HEK293 (cell line): ENCODE results near the gene TUBGCP6.

Experiments
- BCL11B ChIP-seq: fragments of 450-650 bp; formaldehyde crosslinking; IDR thresholded peaks from 2 replicates; pipeline ENCODE4 v1.5.1; 2016; ENCODE audit warnings: low read depth, missing biosample characterization, missing genetic modification characterization
- FEZF1 ChIP-seq: fragments of 450-650 bp; formaldehyde crosslinking; IDR thresholded peaks from 2 replicates; pipeline ENCODE4 v1.5.1; 2016; ENCODE audit warnings: missing biosample characterization, missing genetic modification characterization
- GLI4 ChIP-seq: fragments of 450-650 bp; formaldehyde crosslinking; IDR thresholded peaks from 2 replicates; pipeline ENCODE4 v1.5.1; 2016; ENCODE audit warnings: missing biosample characterization, missing genetic modification characterization
- GLIS2 ChIP-seq: fragments of 450-650 bp; formaldehyde crosslinking; IDR thresholded peaks from 2 replicates; pipeline ENCODE4 v1.5.1; 2016; ENCODE audit warnings: missing biosample characterization, missing genetic modification characterization
- HOXC10 ChIP-seq: sonication (generic); formaldehyde crosslinking; IDR thresholded peaks from 2 replicates; pipeline ENCODE4 v1.8.1; 2023; ENCODE audit warnings: mild to moderate bottlenecking, missing genetic modification reagents
- MZF1 ChIP-seq: fragments of 450-650 bp; formaldehyde crosslinking; IDR thresholded peaks from 2 replicates; pipeline ENCODE4 v1.5.1; 2017; ENCODE audit warnings: missing biosample characterization, missing genetic modification characterization, borderline replicate concordance
- SETDB1 ChIP-seq: IDR thresholded peaks from one replicate; pipeline ENCODE4 v1.6.1; 2017; ENCODE audit warnings: mild to moderate bottlenecking, low read length, moderate library complexity, mixed read lengths; ENCODE audit not compliant: insufficient read length
- SP7 ChIP-seq: fragments of 450-650 bp; formaldehyde crosslinking; IDR thresholded peaks from 2 replicates; pipeline ENCODE4 v1.5.1; 2016; ENCODE audit warnings: missing biosample characterization, missing genetic modification characterization
- ZBTB7A ChIP-seq: fragments of 450-650 bp; formaldehyde crosslinking; IDR thresholded peaks from 2 replicates; pipeline ENCODE4 v1.5.1; 2016; ENCODE audit warnings: low read depth, missing biosample characterization, missing genetic modification characterization
- ZEB2 ChIP-seq: fragments of 450-650 bp; formaldehyde crosslinking; IDR thresholded peaks from 2 replicates; pipeline ENCODE4 v1.5.1; 2016; ENCODE audit warnings: missing biosample characterization, missing genetic modification characterization
- ZFHX2 ChIP-seq: fragments of 450-650 bp; formaldehyde crosslinking; conservative IDR thresholded peaks from 2 replicates; pipeline ENCODE4 v1.5.1; 2016; ENCODE audit warnings: missing biosample characterization, missing genetic modification characterization
- ZFP3 ChIP-seq: fragments of 450-650 bp; formaldehyde crosslinking; IDR thresholded peaks from 2 replicates; pipeline ENCODE4 v1.5.1; 2016; ENCODE audit warnings: low read depth, missing biosample characterization, missing genetic modification characterization
- ZFP69B ChIP-seq: fragments of 450-650 bp; formaldehyde crosslinking; IDR thresholded peaks from 2 replicates; pipeline ENCODE4 v1.5.1; 2016; ENCODE audit warnings: missing biosample characterization, missing genetic modification characterization
- ZNF114 ChIP-seq: fragments of 450-650 bp; formaldehyde crosslinking; IDR thresholded peaks from 2 replicates; pipeline ENCODE4 v1.5.0; 2017; ENCODE audit warnings: missing biosample characterization, missing genetic modification characterization
- ZNF157 ChIP-seq: fragments of 450-650 bp; formaldehyde crosslinking; IDR thresholded peaks from 2 replicates; pipeline ENCODE4 v1.5.1; 2016; ENCODE audit warnings: missing biosample characterization, missing genetic modification characterization
- ZNF18 ChIP-seq: fragments of 450-650 bp; formaldehyde crosslinking; IDR thresholded peaks from 2 replicates; pipeline ENCODE4 v1.5.1; 2016; ENCODE audit warnings: missing biosample characterization, missing genetic modification characterization
- ZNF2 ChIP-seq: fragments of 450-650 bp; formaldehyde crosslinking; IDR thresholded peaks from 2 replicates; pipeline ENCODE4 v1.5.1; 2016; ENCODE audit warnings: missing biosample characterization, missing genetic modification characterization
- ZNF202 ChIP-seq: fragments of 450-650 bp; formaldehyde crosslinking; IDR thresholded peaks from 2 replicates; pipeline ENCODE4 v1.5.1; 2016; ENCODE audit warnings: missing biosample characterization, missing genetic modification characterization, borderline replicate concordance
- ZNF223 ChIP-seq: fragments of 450-650 bp; formaldehyde crosslinking; IDR thresholded peaks from 2 replicates; pipeline ENCODE4 v1.5.1; 2016; ENCODE audit warnings: missing biosample characterization, missing genetic modification characterization
- ZNF280D ChIP-seq: fragments of 450-650 bp; formaldehyde crosslinking; IDR thresholded peaks from 2 replicates; pipeline ENCODE4 v1.5.1; 2016; ENCODE audit warnings: missing biosample characterization, missing genetic modification characterization
- ZNF311 ChIP-seq: fragments of 450-650 bp; formaldehyde crosslinking; IDR thresholded peaks from 2 replicates; pipeline ENCODE4 v1.5.1; 2017; ENCODE audit warnings: missing biosample characterization, missing genetic modification characterization, borderline replicate concordance
- ZNF398 ChIP-seq: fragments of 450-650 bp; formaldehyde crosslinking; IDR thresholded peaks from 2 replicates; pipeline ENCODE4 v1.5.1; 2017; ENCODE audit warnings: missing biosample characterization, missing genetic modification characterization
- ZNF449 ChIP-seq: fragments of 450-650 bp; formaldehyde crosslinking; IDR thresholded peaks from 2 replicates; pipeline ENCODE4 v1.5.1; 2017; ENCODE audit warnings: missing biosample characterization, mild to moderate bottlenecking, missing genetic modification characterization, moderate library complexity
- ZNF514 ChIP-seq: fragments of 450-650 bp; formaldehyde crosslinking; IDR thresholded peaks from 2 replicates; pipeline ENCODE4 v1.5.1; 2016; ENCODE audit warnings: missing biosample characterization, missing genetic modification characterization
- ZNF529 ChIP-seq: fragments of 450-650 bp; formaldehyde crosslinking; IDR thresholded peaks from 2 replicates; pipeline ENCODE4 v1.5.1; 2017; ENCODE audit warnings: missing genetic modification characterization, missing biosample characterization; ENCODE audit not compliant: insufficient replicate concordance
- ZNF558 ChIP-seq: fragments of 450-650 bp; formaldehyde crosslinking; IDR thresholded peaks from 2 replicates; pipeline ENCODE4 v1.5.1; 2016; ENCODE audit warnings: missing biosample characterization, missing genetic modification characterization
- ZNF585B ChIP-seq: fragments of 450-650 bp; formaldehyde crosslinking; IDR thresholded peaks from 2 replicates; pipeline ENCODE4 v1.5.1; 2016; ENCODE audit warnings: missing biosample characterization, missing genetic modification characterization
- ZNF639 ChIP-seq: fragments of 450-650 bp; formaldehyde crosslinking; IDR thresholded peaks from 2 replicates; pipeline ENCODE4 v1.5.1; 2016; ENCODE audit warnings: missing biosample characterization, missing genetic modification characterization
- ZSCAN18 ChIP-seq: fragments of 450-650 bp; formaldehyde crosslinking; IDR thresholded peaks from 2 replicates; pipeline ENCODE4 v1.5.1; 2016; ENCODE audit warnings: missing biosample characterization, missing genetic modification characterization

Gene TUBGCP6

GRCh38 chr22:50190182-50190940 lies 54.5 kb downstream of the TUBGCP6 start (continued):
- TF ChIP-seq HOXC10 (CRISPR knock-in tag) = no peak
- TF ChIP-seq ZNF449 (tag by site-specific recombination) = no peak
- TF ChIP-seq FEZF1 (tag by site-specific recombination) = no peak
- TF ChIP-seq ZNF639 (tag by site-specific recombination) = no peak
- TF ChIP-seq ZNF223 = no peak
- 0 out of 2 replicates have a peak, but pooled peaks have one; percentile 60 for TF ChIP-seq BCL11B (tag by site-specific recombination)
- TF ChIP-seq GLIS2 (tag by site-specific recombination) = peak; percentile 93
- 0 out of 2 replicates have a peak, but pooled peaks have one; percentile 6 for TF ChIP-seq ZFP69B (tag by site-specific recombination)
- no peak for TF ChIP-seq ZNF558 (tag by site-specific recombination)
- TF ChIP-seq ZFP3 = no peak
- no peak for TF ChIP-seq ZBTB7A (tag by site-specific recombination)
- no peak for TF ChIP-seq ZNF311 (tag by site-specific recombination)
- TF ChIP-seq SP7 (tag by site-specific recombination) = peak; percentile 80
- TF ChIP-seq ZNF114 = no peak
- peak; percentile 86 for TF ChIP-seq ZFHX2 (tag by site-specific recombination)
- TF ChIP-seq ZNF529 = no peak
- TF ChIP-seq ZNF157 (tag by site-specific recombination) = no peak
- no peak for TF ChIP-seq ZNF398 (tag by site-specific recombination)
- no peak for TF ChIP-seq ZSCAN18
- 0 out of 2 replicates have a peak, but pooled peaks have one; percentile 55 for TF ChIP-seq ZNF2
- TF ChIP-seq SETDB1 = no peak
- TF ChIP-seq MZF1 (tag by site-specific recombination) = no peak
- TF ChIP-seq ZEB2 = peak; percentile 68; the same call in 1 of the 2 replicates
- no peak for TF ChIP-seq ZNF514 (tag by site-specific recombination)
- TF ChIP-seq ZNF18 (tag by site-specific recombination) = no peak; the same call in 1 of the 2 replicates
- TF ChIP-seq ZNF202 (tag by site-specific recombination) = no peak
- no peak for TF ChIP-seq ZNF585B (tag by site-specific recombination)
- no peak for TF ChIP-seq ZNF280D (tag by site-specific recombination)
- no peak for TF ChIP-seq GLI4
